Right atrium auricular region (tissue), 2 donors: ENCODE results near the gene NOP9. TPM values are rescaled to one million over a fixed set of nuclear protein-coding genes. Genes with fewer than 3 reads are reported as not detected.

Source experiments
- DNase-seq: peaks from one replicate; pipeline ENCODE4 v3.0.0-alpha.2; 2019; ENCODE audit warnings: low spot score
- H3K27ac ChIP-seq, 2 donors: fragments of 200-600 bp; sonication (generic); 1 replicate in 1 of 2; 2 replicates in 1 of 2; pipeline ENCODE4 v1.5.1; 2016 to 2019
- H3K27me3 ChIP-seq, 2 donors: fragments of 200-600 bp; sonication (generic); one replicate each; pipeline versions ENCODE4 v1.5.1 to v1.6.0; 2017 to 2019
- H3K36me3 ChIP-seq: fragments of 200-600 bp; sonication (generic); one replicate; pipeline ENCODE4 v1.5.1; 2016
- H3K4me1 ChIP-seq, 2 donors: fragments of 200-600 bp; sonication (generic); one replicate each; pipeline versions ENCODE4 v1.5.1 to v1.6.0; 2017 to 2019
- H3K4me3 ChIP-seq, 2 donors: fragments of 200-600 bp; sonication (generic); 1 replicate in 1 of 2; 2 replicates in 1 of 2; pipeline ENCODE4 v1.5.1; 2017 to 2019; ENCODE audit warnings: mild to moderate bottlenecking in 1 of 2, moderate library complexity in 1 of 2
- H3K9me3 ChIP-seq, 2 donors: fragments of 200-600 bp; sonication (generic); one replicate each; pipeline ENCODE4 v1.5.1; 2019
- CTCF ChIP-seq, 2 donors: fragments of 200-600 bp; sonication (generic); IDR thresholded peaks; one replicate each; pipeline ENCODE4 v1.5.1; 2019; ENCODE audit warnings: antibody characterized with exemption in 2 of 2
- total RNA-seq, 2 donors: library from RNA; depleted of rRNA; stranded (reverse); fragments of >200 nt; gene quantifications; one replicate each; pipeline ENCODE4 v1.1.0, GENCODE V29; 2016

Gene NOP9
- total RNA-seq, 2 donors from 2014 or later = 13.9 to 15.5 TPM

- H3K27ac ChIP-seq = no peak overlapping the region
- no peak for DNase-seq
- no peak for TF ChIP-seq CTCF (IDR thresholded peaks at IDR 0.05)
- no peak overlapping the region for H3K4me3 ChIP-seq
- no peaks in the 10 kb centered on the region for H3K27me3 ChIP-seq
- H3K4me1 ChIP-seq = no peaks in the 10 kb centered on the region
- peaks cover 4% of the 10 kb centered on the region for H3K36me3 ChIP-seq
- no peaks in the 10 kb centered on the region for H3K9me3 ChIP-seq
Observed at GRCh38 chr14:24261969-24262327, 37.7 kb upstream of the NOP9 start.

GRCh38 chr14:24262821-24263733 is 36.6 kb upstream of the NOP9 start, which contains the start of gene TGM1:
Gene TGM1, minus strand, starts transcription at chr14:24263177. Its CDS starts 825 bp downstream, at chr14:24262352.
- Histone ChIP-seq H3K27me3 (no peaks in the 10 kb centered on the region), H3K36me3 (peaks cover 9% of the 10 kb centered on the region), H3K9me3 (no peaks in the 10 kb centered on the region), H3K4me3 (no peak within 1 kb of the TSS), H3K27ac (no peak within 1 kb of the TSS), H3K4me1 (no peaks in the 10 kb centered on the region)
- no peak for TF ChIP-seq CTCF (IDR thresholded peaks at IDR 0.05)
- DNase-seq = no peak

GRCh38 chr14:24263848-24264247 is 35.8 kb upstream of the NOP9 start:
- H3K36me3 ChIP-seq = peaks cover 9% of the 10 kb centered on the region
- H3K4me1 ChIP-seq = no peaks in the 10 kb centered on the region
- no peak for DNase-seq
- no peak overlapping the region for H3K27ac ChIP-seq
- no peak overlapping the region for H3K4me3 ChIP-seq
- no peaks in the 10 kb centered on the region for H3K27me3 ChIP-seq
- no peaks in the 10 kb centered on the region for H3K9me3 ChIP-seq
- TF ChIP-seq CTCF (IDR thresholded peaks at IDR 0.05) = no peak

GRCh38 chr14:24264298-24264697 is 35.4 kb upstream of the NOP9 start:
- TF ChIP-seq CTCF (IDR thresholded peaks at IDR 0.05) = no peak
- Histone ChIP-seq H3K4me1 (no peaks in the 10 kb centered on the region), H3K27me3 (no peaks in the 10 kb centered on the region), H3K27ac (no peak overlapping the region), H3K9me3 (no peaks in the 10 kb centered on the region), H3K36me3 (peaks cover 9% of the 10 kb centered on the region), H3K4me3 (no peak overlapping the region)
- DNase-seq = no peak

- DNase-seq = no peak
- no peaks in the 10 kb centered on the region for H3K9me3 ChIP-seq
- no peak for TF ChIP-seq CTCF (IDR thresholded peaks at IDR 0.05)
- no peak overlapping the region for H3K4me3 ChIP-seq
- H3K36me3 ChIP-seq = peaks cover 9% of the 10 kb centered on the region
- no peaks in the 10 kb centered on the region for H3K27me3 ChIP-seq
- H3K27ac ChIP-seq = no peak overlapping the region
- peaks cover 0 to 6% of the 10 kb centered on the region in 2 donors for H3K4me1 ChIP-seq
Observed at GRCh38 chr14:24266344-24267244, 33.1 kb upstream of the NOP9 start.
